Measurements from ENCODE around the gene SCGN.

DNA sequence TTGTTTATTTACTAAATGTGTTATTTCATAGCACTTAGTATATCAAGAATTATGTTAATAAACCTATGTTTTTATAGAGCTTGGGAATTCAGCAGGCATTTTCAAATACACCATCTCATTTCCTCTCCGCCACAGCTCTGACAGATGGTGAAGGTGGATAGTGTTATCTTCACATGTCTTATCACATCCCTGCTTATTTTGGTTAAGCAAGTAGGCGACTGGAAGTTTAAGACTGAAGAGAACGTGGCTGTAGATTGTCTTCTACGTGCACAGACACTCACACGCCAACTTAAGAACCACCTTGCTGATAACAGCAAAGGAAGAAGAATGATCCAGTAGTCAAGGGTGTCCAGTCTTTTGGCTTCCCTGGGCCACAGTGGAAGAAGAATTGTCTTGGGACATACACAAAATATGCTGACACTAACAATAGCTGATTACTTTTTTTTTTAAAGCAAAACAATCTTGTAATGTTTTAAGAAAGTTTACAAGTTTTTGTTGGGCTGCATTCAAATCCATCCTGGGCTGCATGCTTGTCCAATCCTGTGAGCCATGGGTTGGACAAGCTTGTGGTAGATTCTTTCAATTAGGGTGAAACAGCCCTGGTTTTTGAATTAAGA lies 43.3 kb upstream of the SCGN start:
- TF ChIP-seq POLR2A (IDR thresholded peaks at IDR 0.05), result no peak
- TF ChIP-seq, protein P1, sequence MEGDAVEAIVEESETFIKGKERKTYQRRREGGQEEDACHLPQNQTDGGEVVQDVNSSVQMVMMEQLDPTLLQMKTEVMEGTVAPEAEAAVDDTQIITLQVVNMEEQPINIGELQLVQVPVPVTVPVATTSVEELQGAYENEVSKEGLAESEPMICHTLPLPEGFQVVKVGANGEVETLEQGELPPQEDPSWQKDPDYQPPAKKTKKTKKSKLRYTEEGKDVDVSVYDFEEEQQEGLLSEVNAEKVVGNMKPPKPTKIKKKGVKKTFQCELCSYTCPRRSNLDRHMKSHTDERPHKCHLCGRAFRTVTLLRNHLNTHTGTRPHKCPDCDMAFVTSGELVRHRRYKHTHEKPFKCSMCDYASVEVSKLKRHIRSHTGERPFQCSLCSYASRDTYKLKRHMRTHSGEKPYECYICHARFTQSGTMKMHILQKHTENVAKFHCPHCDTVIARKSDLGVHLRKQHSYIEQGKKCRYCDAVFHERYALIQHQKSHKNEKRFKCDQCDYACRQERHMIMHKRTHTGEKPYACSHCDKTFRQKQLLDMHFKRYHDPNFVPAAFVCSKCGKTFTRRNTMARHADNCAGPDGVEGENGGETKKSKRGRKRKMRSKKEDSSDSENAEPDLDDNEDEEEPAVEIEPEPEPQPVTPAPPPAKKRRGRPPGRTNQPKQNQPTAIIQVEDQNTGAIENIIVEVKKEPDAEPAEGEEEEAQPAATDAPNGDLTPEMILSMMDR (IDR thresholded peaks at IDR 0.05), result no peak

All from right lobe of liver (tissue), 4 donors.